ENCODE measurements around the gene SLC29A2. TPM values are rescaled to one million over a fixed set of nuclear protein-coding genes. Genes with fewer than 3 reads are reported as not detected.

SLC29A2 gene
- total RNA-seq, 4 donors from 2014 or later: 7.5 to 32.4 (median 14.4) TPM

- TF ChIP-seq POLR2A (IDR thresholded peaks at IDR 0.05): no peak
- no peak for TF ChIP-seq POLR2AphosphoS5 (IDR thresholded peaks at IDR 0.05)
- no peak for TF ChIP-seq CTCF (IDR thresholded peaks at IDR 0.05)
- TF ChIP-seq EP300 (IDR thresholded peaks at IDR 0.05; ENCODE audit: low read depth): no peak
- H3K4me1 ChIP-seq: peaks cover 23 to 69% (median 43%) of the 10 kb centered on the region in 4 donors
- 33 to 70% methylated on average over 2 to 68 of the region's 68 CpGs for WGBS, 2 donors (ENCODE audit: low coverage in 1 of 2)
- DNase-seq: no peak
- peak overlapping the region; percentile 87 to 98 (median 92) for H3K27ac ChIP-seq
- peak overlapping the region; percentile 44 to 89 (median 86) for H3K4me3 ChIP-seq
- H3K27me3 ChIP-seq: no peaks in the 10 kb centered on the region
- in situ Hi-C loops (cut with MboI; ENCODE audit: low pct_ligation_motif_present in 1 of 4, low pct_unique_long_range_greater_than_20kb in 1 of 4, low sequenced_read_pairs in 3 of 4) (no loop called here), intact Hi-C loops (cut with DNase I; ENCODE audit: low total_unique reads) (no loop called here)
- H3K36me3 ChIP-seq: peaks cover 0 to under 1% (median 0%) of the 10 kb centered on the region in 4 donors
- H3K9me3 ChIP-seq: no peaks in the 10 kb centered on the region
These were observed 24.8 kb downstream of the SLC29A2 start for GRCh38 chr11:66346476-66347424.

DNA sequence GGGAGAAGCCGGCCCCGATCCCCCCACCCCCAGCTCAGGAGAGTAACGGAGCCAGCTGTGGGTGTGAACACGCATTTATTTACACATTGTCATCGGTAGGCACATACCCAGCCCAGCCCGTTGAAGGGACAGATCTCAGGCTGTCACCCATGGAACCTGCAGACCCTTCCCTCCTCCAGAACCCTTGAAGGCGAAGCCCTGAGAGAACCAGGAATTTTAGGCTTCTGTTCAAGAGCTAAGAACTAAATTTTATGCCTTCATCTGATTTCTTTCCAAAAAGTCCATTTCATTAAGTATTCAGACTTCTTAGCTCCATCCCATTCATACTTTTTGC lies 26.3 kb downstream of the SLC29A2 start:
- H3K9me3 ChIP-seq: no peaks in the 10 kb centered on the region
- TF ChIP-seq CTCF (IDR thresholded peaks at IDR 0.05): no peak
- intact Hi-C loops (cut with DNase I; ENCODE audit: low total_unique reads): no loop called here
- H3K27me3 ChIP-seq: no peaks in the 10 kb centered on the region
- peak overlapping the region in 3 of 4 donors; percentile 61 to 85 (median 73) for H3K4me3 ChIP-seq
- H3K4me1 ChIP-seq: peaks cover 23 to 58% (median 43%) of the 10 kb centered on the region in 4 donors
- DNase-seq: no peak
- H3K36me3 ChIP-seq: peaks cover 0 to 11% (median 5%) of the 10 kb centered on the region in 4 donors
- in situ Hi-C loops (cut with MboI; ENCODE audit: low pct_ligation_motif_present in 1 of 4, low pct_unique_long_range_greater_than_20kb in 1 of 4, low sequenced_read_pairs in 3 of 4): no loop called here
- WGBS, 2 donors (ENCODE audit: low coverage in 1 of 2): 9% methylated on average over 7 of the region's 7 CpGs; no CpG with 5 or more reads in 1 of the 2 donors
- peak overlapping the region; percentile 87 to 98 (median 92) for H3K27ac ChIP-seq

DNA sequence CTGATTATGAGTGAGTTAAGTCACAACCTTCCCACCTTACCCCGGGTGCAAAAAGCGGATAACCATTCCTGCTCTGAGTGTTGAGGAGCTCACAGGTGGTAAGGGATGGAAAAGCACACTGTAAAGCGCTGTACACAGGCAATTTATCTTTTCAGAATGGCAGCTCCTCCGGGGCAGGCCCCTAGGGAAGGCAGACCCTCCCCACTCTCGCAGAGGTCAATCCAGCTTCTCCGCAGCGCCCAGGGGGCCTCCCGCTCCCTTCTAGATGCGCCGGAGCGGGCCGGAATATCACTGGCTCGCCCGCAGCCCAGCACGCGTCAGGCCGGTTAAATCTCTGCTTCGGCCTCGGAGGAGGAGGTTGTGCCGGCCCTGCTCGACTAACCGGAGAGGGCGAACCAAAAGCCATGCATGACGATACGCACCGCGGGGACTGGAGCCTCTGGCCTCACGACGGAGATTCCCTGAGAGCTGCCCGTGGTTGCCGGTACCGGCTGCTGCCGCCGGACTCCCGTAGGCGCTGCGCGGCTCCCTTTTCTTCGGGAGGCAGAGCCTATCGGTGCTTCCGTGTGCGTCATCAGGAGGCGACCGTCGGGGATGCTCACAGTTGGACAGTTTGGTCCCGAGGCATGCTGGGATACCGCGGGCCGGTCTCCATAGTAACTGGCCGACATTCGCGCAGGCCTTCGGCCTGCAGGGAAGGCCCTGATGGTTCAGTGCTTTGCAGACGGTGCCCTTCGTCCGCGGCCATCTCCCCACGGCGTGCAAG lies 26.8 kb downstream of the SLC29A2 start, which contains the start of gene BRMS1:
Gene BRMS1, minus strand, starts transcription at position 555 of the 766 bp plus-strand sequence. CDS start 2,870 bp downstream, outside the sequence.
- H3K9me3 ChIP-seq: no peaks in the 10 kb centered on the region
- TF ChIP-seq EP300 (IDR thresholded peaks at IDR 0.05; ENCODE audit: low read depth) (peak; percentile 33), CTCF (IDR thresholded peaks at IDR 0.05) (peak in 3 of 5 experiments; percentile 18 to 67 (median 61)), POLR2AphosphoS5 (IDR thresholded peaks at IDR 0.05) (peak; percentile 94 to 97 (median 95)), POLR2A (IDR thresholded peaks at IDR 0.05) (peak; percentile 94)
- H3K4me3 ChIP-seq: peak within 1 kb of the TSS; percentile 61 to 85 (median 72)
- peak; percentile 99 for DNase-seq
- peaks cover 23 to 52% (median 43%) of the 10 kb centered on the region in 4 donors for H3K4me1 ChIP-seq
- in situ Hi-C loops (cut with MboI; ENCODE audit: low pct_ligation_motif_present in 1 of 4, low pct_unique_long_range_greater_than_20kb in 1 of 4, low sequenced_read_pairs in 3 of 4): no loop called here
- peaks cover 0 to 11% (median 5%) of the 10 kb centered on the region in 4 donors for H3K36me3 ChIP-seq
- H3K27ac ChIP-seq: peak within 1 kb of the TSS; percentile 87 to 98 (median 92)
- 0% methylated on average over 2 to 55 of the region's 59 CpGs for WGBS, 2 donors (ENCODE audit: low coverage in 1 of 2)
- intact Hi-C loops (cut with DNase I; ENCODE audit: low total_unique reads): no loop called here
- H3K27me3 ChIP-seq: no peaks in the 10 kb centered on the region

DNA sequence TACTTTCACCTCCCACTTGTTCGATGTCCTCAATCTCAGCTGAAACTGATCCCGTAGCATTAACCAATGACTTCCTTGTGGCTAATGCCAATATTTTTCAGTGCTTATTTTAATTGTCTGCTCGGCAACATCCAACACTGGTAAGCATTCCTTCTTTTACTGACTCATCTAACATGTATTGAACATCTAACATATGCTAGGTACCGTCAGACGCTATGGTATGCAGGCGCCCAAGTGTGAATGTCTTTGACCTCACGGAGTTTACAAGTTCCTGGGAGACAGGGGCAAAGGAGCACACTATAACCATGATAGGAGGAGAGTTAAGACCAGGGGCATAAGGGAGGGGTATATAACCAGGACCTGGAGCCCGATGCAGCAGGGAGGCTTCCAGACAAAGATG lies 28.4 kb downstream of the SLC29A2 start:
- Histone ChIP-seq H3K27me3 (no peaks in the 10 kb centered on the region), H3K9me3 (no peaks in the 10 kb centered on the region), H3K27ac (no peak overlapping the region), H3K4me3 (no peak overlapping the region), H3K4me1 (peaks cover 23 to 37% (median 35%) of the 10 kb centered on the region in 4 donors), H3K36me3 (peaks cover 0 to 11% (median 5%) of the 10 kb centered on the region in 4 donors)
- DNase-seq: no peak
- in situ Hi-C loops (cut with MboI; ENCODE audit: low pct_ligation_motif_present in 1 of 4, low pct_unique_long_range_greater_than_20kb in 1 of 4, low sequenced_read_pairs in 3 of 4): no loop called here
- intact Hi-C loops (cut with DNase I; ENCODE audit: low total_unique reads): no loop called here
- TF ChIP-seq POLR2AphosphoS5 (IDR thresholded peaks at IDR 0.05): no peak
- TF ChIP-seq POLR2A (IDR thresholded peaks at IDR 0.05): no peak
- no peak for TF ChIP-seq EP300 (IDR thresholded peaks at IDR 0.05; ENCODE audit: low read depth)
- no peak for TF ChIP-seq CTCF (IDR thresholded peaks at IDR 0.05)
- WGBS, 2 donors (ENCODE audit: low coverage in 1 of 2): 92 to 95% methylated on average over 8 of the region's 8 CpGs

All from transverse colon (tissue), 4 donors.